ENCODE data around the gene TMEM100. TPM values are rescaled to one million over a fixed set of nuclear protein-coding genes. Genes with fewer than 3 reads are reported as not detected.

Gene TMEM100
- total RNA-seq, 1 donor from 2014 or later, result 3.4 TPM

- Mint-ChIP-seq H3K27me3 (ENCODE audit: unreplicated experiment) (peaks cover 9% of the 10 kb centered on the region), H3K4me1 (ENCODE audit: unreplicated experiment) (no peaks in the 10 kb centered on the region), H3K36me3 (ENCODE audit: unreplicated experiment) (no peaks in the 10 kb centered on the region), H3K9me3 (ENCODE audit: unreplicated experiment) (no peaks in the 10 kb centered on the region), H3K27ac (ENCODE audit: unreplicated experiment) (no peak overlapping the region), H3K4me3 (ENCODE audit: unreplicated experiment) (no peak overlapping the region)
- DNase-seq (ENCODE audit: extremely low spot score, unreplicated experiment), result no peak
- no peak for TF ChIP-seq CTCF (IDR thresholded peaks at IDR 0.05)
Measured at GRCh38 chr17:55694286-55694910, 28.3 kb downstream of the TMEM100 start.

GRCh38 chr17:55693254-55694216, 29.1 kb downstream of the TMEM100 start:
- no peak overlapping the region for H3K27ac Mint-ChIP-seq (ENCODE audit: unreplicated experiment)
- TF ChIP-seq CTCF (IDR thresholded peaks at IDR 0.05), result no peak
- no peak for DNase-seq (ENCODE audit: extremely low spot score, unreplicated experiment)
- H3K9me3 Mint-ChIP-seq (ENCODE audit: unreplicated experiment), result no peaks in the 10 kb centered on the region
- H3K27me3 Mint-ChIP-seq (ENCODE audit: unreplicated experiment), result peaks cover 10% of the 10 kb centered on the region
- H3K4me3 Mint-ChIP-seq (ENCODE audit: unreplicated experiment), result no peak overlapping the region
- no peaks in the 10 kb centered on the region for H3K4me1 Mint-ChIP-seq (ENCODE audit: unreplicated experiment)
- no peaks in the 10 kb centered on the region for H3K36me3 Mint-ChIP-seq (ENCODE audit: unreplicated experiment)

- no peak overlapping the region for H3K27ac Mint-ChIP-seq (ENCODE audit: unreplicated experiment)
Measured at GRCh38 chr17:55692276-55692675, 30.4 kb downstream of the TMEM100 start.

GRCh38 chr17:55691666-55692065, 31.0 kb downstream of the TMEM100 start:
- H3K27me3 Mint-ChIP-seq (ENCODE audit: unreplicated experiment), result peaks cover 10% of the 10 kb centered on the region
- H3K4me1 Mint-ChIP-seq (ENCODE audit: unreplicated experiment), result no peaks in the 10 kb centered on the region
- H3K36me3 Mint-ChIP-seq (ENCODE audit: unreplicated experiment), result no peaks in the 10 kb centered on the region

More at GRCh38 chr17:55692276-55692675, 30.4 kb downstream of the TMEM100 start:
- Mint-ChIP-seq H3K27me3 (ENCODE audit: unreplicated experiment) (peaks cover 10% of the 10 kb centered on the region), H3K4me3 (ENCODE audit: unreplicated experiment) (no peak overlapping the region), H3K4me1 (ENCODE audit: unreplicated experiment) (no peaks in the 10 kb centered on the region), H3K36me3 (ENCODE audit: unreplicated experiment) (no peaks in the 10 kb centered on the region), H3K9me3 (ENCODE audit: unreplicated experiment) (no peaks in the 10 kb centered on the region)
- TF ChIP-seq CTCF (IDR thresholded peaks at IDR 0.05), result no peak
- no peak for DNase-seq (ENCODE audit: extremely low spot score, unreplicated experiment)

More at GRCh38 chr17:55691666-55692065, 31.0 kb downstream of the TMEM100 start:
- no peak for DNase-seq (ENCODE audit: extremely low spot score, unreplicated experiment)
- Mint-ChIP-seq H3K4me3 (ENCODE audit: unreplicated experiment) (no peak overlapping the region), H3K9me3 (ENCODE audit: unreplicated experiment) (peaks cover 1% of the 10 kb centered on the region), H3K27ac (ENCODE audit: unreplicated experiment) (no peak overlapping the region)
- TF ChIP-seq CTCF (IDR thresholded peaks at IDR 0.05), result no peak

Measured in osteocyte (in vitro differentiated cells).